Inflammatory macrophage (primary cell): ENCODE data around the gene ZDHHC22.

Experiments used
- DNase-seq, 2 donors: peaks; one replicate each; pipeline ENCODE4 v3.0.0-alpha.2; 2020 to 2022

ZDHHC22 gene

DNA sequence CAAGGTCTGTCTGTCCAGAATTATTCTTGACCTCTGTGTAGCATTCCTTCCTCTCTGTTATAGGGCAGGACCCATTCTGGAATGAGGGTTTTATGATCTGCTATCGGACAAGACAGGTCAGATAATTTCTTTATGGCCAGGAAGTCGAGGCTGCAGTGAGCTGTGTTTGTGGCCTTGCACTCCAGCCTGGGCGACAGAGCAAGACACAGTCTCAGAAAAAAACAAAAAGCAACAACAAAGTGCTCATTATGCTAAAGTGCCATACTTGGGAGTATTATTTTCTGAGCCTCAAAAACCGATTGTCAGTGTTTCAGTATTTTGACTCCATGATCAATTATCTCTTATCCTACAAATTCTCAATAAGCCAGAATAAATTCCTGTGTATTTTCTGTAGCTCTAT, 39.4 kb downstream of the ZDHHC22 start:
- DNase-seq = no peak

DNA sequence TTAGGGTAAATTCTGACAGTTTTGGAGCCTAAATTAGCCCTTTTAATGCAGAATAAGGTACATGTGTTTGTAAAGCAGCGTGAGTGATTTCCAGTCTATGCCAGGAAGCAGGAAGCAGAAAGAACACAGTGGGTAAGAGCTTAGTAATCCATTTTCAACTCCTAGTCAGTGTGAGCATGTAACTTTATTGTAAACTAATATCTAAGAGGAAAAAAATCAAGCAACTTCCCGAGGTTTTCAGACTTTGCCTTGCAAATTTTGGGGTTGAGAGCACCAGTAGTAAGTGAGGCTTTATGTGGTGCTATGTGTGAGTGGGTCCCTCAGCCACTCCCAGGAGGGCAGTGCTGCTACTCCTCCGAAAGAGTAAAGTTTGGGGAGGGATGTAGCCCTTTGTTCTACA, 40.6 kb downstream of the ZDHHC22 start:
- no peak for DNase-seq

DNA sequence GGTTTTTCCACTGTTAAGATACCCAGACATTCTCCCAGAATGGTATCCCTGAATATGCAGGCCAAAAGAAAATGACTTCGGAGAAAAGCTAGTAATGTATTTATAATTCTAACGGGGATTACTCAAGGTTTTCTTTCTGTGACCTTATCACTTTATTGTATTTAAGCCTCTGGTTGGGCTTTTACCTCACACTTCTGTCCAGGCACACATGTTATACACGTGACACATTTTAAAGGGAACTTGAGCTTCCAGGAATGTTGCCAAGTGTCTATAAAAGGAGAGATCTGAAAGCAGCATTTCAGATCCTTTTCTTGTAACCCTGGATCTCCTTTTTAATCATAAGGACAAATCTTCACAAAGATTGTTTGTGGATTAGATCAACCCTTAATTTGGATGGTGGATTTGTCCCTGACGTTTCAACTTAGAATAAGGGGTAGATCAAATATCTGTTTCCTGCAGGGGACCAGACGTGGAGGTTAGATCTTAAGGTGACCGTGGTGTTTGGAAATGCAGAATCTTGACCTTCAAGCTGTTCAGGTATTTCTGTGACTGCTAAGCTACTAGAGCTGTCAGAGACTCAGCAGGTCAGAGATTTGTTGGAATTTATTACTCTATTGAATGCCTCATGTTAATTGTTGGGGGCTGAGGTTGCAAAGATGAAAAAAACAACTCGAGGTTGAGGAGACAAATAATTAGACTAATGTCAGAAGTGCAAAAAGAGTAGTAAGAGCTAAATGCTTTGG, 42.0 kb downstream of the ZDHHC22 start:
- DNase-seq = peak; percentile 71 to 73

DNA sequence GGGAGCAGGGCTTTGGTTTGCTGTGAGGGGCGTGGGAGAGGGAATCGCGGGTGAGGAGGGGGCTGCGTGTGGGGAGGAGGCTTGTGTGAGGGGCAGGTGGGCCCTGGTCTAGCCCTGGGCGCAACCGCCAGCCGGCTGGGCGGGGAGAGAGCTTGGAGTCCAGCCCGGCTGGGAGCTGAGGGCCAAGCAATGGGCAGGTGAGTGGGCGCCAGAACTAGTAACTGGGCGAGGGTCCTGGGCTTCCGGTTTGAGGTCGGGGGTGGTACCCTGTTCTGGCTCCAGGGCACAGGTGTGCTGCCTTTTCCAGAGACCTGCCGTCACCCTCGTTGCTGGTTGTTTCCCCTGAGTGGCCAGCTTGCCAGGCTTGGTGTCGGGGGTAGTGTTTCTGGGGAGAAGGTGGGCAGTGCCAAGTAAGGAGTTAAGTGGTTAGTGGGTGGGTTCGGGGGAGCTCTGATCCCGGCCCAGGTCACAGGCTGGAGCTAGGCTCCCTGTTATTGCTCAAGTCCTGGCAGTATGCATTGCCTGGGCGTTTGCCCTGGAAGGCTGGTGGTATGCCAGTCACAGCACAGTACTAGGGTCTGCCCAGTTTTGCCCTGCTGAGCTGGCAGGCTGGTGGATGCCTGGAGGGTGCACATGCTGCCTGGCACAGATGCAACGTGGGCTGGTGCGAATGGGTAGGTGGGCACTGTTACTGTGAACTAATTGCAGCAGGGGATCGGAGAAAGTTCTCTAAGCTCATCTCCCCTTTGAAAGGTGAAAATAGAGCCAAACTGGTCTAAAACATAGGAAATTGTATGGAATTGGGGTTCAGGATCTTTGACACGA, 42.9 kb downstream of the ZDHHC22 start:
- DNase-seq = peak; percentile 20 to 28

DNA sequence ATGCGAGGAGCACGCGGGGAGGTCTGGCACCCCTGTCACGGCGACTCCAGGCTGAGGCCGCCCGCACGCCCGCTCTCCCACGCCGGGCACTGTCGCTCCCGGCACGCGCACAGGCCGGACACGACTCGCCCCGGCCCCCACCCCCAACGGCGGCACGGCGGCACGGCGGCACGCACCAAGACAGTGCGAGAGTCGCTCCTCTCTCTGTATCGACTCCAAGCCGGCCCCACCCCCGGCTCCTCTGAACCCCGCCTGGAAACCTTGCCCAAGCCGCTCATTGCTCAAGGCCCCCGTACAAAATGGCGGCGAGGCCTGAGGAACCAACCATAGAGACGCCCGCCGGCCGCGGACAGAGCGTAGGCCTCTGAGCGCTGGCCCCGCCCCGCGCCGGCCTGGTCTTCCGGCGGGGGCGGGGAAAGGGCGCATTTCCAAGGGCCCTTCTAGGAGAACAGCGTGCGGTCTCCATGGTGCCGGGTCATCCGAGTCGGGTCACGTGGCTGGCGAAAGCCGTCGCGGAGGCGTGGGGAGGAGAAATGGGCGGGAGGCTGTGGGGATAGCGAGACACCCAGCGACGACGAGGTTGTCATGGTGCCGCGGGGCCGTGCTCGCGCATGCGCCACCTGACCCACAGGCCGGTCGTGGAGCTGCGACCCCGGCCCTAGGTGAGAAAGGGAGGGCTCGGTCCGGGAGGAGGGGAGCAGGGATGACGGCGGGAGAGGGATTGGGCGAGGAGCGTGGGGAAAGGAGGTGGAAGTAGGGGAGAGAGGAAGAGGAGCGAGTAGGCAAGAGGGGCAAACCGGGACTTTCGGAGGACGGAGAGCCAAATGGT, 43.7 kb downstream of the ZDHHC22 start, which contains the start of gene CIPC:
CIPC (plus strand) TSS at position 559 of the 829 bp plus-strand sequence. CDS start 7,451 bp downstream, outside the sequence.
- DNase-seq = peak; percentile 100

DNA sequence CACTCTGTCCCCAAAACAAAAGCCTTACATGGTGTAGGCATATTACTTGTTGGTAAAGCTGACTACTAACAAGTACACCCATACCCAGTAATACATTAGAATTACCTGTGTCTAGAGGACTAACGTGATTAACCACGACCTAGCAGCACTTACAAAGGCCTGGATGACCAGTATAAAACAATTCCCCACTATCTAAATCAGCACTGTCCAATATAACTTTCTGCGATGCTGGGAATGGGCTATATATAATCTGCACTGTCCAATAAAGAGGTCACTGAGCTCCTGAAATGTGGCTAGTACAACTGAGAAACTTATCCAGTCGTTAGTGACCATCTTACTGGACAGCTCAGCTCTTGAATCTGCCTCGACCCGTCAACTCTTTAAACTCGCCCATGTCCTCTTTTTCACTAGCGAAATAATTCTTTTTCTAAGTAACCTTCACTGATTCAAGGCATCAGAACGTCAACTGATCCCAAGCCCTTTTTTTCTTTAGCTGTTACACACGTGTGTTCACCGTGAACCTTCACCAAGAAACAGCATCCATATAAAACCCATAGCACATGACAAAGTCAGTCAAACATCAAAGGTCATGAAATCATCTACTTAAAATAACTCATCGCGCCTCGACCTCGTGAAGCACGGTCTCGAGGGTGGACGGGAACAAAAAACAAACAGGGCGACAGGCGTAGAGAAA, 44.4 kb downstream of the ZDHHC22 start:
- DNase-seq = peak; percentile 76 to 84

- peak; percentile 80 to 88 for DNase-seq
Observed at GRCh38 chr14:77094672-77095284, 46.8 kb downstream of the ZDHHC22 start.

GRCh38 chr14:77092676-77093075, 48.9 kb downstream of the ZDHHC22 start:
- no peak for DNase-seq

DNA sequence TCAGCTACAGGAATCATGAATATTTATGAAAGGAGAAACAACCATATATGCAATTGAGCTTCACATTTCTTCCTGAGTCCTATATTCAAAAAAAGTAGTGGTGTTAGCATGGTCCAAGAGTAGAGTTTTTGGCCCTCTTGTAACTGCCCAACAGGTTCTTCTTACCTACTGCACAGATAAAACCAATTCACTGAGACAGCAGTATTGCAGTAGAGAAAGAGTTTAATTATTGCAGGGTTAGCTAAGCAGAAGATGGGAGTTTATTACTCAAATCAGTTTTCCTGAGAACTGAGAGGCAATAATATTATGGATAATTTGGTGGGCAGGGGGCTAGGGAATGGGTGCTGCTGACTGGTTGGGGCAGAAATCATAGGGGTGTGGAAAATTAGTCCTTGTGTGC, 50.1 kb downstream of the ZDHHC22 start:
- DNase-seq = no peak

GRCh38 chr14:77088645-77089044, 52.9 kb downstream of the ZDHHC22 start:
- no peak for DNase-seq

DNA sequence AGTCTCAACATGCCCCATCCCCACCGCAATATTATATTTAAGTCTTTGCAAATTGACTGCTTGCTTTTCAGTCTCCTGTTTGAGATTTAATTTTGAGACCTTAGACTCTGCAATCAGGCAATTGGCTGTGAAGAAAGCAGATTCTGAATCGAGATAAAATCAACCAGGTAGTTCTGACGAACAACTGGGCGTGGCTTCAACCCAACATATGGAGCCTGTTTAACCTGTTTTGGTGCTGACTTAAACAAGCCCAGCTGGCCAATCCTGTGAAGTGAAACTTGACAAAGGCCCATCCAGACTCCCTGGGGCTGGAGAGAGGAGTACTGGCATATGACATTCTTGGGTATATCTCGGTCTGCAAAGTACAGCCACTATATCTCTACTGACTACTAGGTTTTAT, 53.4 kb downstream of the ZDHHC22 start:
- no peak for DNase-seq

- no peak for DNase-seq
Observed at GRCh38 chr14:77087631-77088030, 54.0 kb downstream of the ZDHHC22 start.

GRCh38 chr14:77086951-77087350, 54.6 kb downstream of the ZDHHC22 start:
- no peak for DNase-seq

DNA sequence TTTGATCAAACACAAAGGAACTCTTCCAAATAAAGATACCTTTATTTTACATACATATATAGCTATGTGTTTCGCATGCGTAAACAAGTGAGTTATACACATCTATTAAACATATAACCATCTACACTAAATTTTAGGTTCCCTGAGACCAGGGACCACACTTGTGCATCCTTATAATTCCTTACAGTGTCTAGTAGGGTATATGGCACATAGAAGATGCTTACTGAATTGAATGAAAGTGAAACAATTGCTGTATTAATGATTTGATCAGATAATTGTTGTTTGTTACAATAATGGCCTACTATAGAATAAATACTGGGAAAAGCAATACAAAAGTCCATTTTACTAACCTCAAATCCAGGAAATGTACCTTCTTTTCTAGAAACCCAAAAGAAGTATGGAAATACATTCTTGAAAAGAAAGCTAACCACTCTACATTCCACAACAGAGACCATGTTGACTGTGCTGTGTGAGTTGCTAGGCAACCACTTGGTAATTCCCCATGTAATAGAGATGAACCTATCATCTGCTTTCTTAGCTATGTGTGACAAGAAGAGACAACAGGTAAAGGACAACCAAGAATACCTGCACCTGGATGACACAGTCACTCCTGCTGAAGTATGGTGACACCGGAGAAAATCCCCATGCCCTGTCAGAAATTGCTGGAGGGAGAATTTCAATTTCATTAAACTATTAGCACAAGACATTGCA, 55.4 kb downstream of the ZDHHC22 start:
- no peak for DNase-seq

DNA sequence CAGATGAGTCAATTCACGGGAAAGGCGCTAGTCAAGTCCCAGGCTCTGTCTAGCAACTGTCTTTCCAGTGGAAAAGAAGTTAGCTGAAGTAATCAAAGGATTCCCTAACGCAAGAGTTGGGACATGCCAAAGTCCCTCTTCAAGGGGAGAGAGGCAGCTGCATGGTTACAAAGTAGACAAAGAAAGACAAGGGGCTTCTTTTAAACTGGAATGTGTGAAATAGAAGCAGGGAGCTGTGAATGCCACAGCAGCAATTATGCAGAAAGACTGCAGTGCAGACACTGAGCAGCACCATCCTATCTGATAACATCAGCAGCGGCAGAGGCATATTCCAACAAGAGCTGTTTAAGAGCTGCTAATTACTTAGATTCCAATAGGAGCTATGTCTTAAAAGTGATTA, 56.1 kb downstream of the ZDHHC22 start:
- DNase-seq = no peak

DNA sequence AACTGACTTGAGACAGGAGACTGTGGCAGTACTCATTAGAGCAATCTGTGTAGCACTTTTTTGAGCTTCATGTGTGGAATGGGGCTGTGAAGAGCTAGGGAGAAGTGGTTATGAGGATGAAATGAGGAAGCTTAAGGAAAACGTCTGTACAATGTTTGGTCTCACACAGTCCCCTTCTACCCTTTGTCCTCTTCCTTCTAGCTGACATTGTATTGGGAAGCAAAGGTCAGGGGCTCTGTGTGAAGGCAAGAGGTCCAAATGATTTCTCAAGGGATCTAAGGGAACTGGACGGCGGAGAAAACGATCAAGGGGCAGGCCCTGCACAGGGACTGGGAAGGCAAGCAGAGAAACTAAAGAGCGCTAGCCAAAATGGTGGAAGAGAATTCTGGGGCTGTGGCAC, 56.6 kb downstream of the ZDHHC22 start:
- DNase-seq = peak; percentile 19 to 25

- DNase-seq = no peak
Observed at GRCh38 chr14:77083082-77083481, 58.5 kb downstream of the ZDHHC22 start.

DNA sequence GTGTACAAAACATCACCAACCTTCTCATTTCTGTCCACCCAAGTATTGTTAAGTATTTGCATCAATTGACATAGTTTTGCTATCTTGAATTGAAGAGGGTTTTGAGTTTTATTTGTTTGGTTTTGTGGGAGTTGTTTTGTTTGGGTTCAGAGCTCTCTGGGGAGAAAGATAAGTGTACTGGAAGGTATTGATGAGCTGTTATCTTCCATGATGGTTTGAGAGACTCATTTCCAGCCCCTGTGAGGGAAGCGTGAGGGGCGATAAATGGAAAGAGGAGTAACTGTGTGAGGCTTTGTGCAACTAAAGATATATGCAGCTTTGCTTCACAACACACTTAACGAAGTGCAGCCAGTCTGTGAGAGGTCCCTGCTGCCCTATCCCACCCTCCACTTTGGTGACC, 59.2 kb downstream of the ZDHHC22 start:
- DNase-seq = no peak
